Left colon (tissue), 2 donors: ENCODE data around the gene NUDT7. TPM values are rescaled to one million over a fixed set of nuclear protein-coding genes. Genes with fewer than 3 reads are reported as not detected.

Experiments used
- ATAC-seq: fragments of 200-7000 bp; cut with Tn5 transposase; one replicate; pipeline ENCODE4 v1.9.1; 2020; ENCODE audit warnings: mild to moderate bottlenecking, moderate library complexity
- DNase-seq, 2 donors: peaks; one replicate each; pipeline ENCODE4 v3.0.0-alpha.2; 2020
- intact Hi-C, 2 donors: fragments of 100-400 bp; cut with DNase I in 1 of 2; cut with micrococcal nuclease in 1 of 2; formaldehyde crosslinking; loops; one replicate each; pipeline versions ENCODE4 v1.11.2 to v1.14.0; 2022; cut with DNase I, micrococcal nuclease
- total RNA-seq, 2 donors: library from RNA; stranded (reverse); fragmentation: NEBNext Ultra II Directional; extraction: Animal tissue kit (Norgen Biotek cat#: 25700); gene quantifications; one replicate each; pipeline ENCODE4 v1.2.1, GENCODE V29; 2021
- donor health status: DM: no; HTN: no; CAD: no.
- donor health status: DM: yes; HTN: yes; CAD: no.

The NUDT7 gene
- total RNA-seq, 2 donors from 2014 or later = 15.1 to 15.3 TPM

DNA sequence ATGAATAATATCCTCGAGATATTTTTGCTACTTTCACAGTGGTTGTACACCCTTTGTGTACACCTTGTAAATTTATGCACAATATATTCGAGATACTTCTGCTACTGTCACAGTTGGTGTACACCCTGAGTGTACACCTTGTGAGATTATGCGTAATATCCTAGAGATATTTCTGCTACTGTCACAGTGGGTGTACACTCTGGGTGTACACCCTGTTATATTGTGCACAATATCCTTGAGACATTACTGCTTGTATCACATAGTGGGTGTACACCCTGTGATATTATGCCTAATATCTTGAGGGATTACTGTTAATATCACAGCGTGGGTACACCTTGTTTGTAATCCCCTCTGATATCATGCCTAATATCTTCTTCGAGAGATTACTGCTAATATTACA lies 7.2 kb upstream of the NUDT7 start:
- ATAC-seq (no peak), DNase-seq (no peak)
- intact Hi-C loops = no loop called here

DNA sequence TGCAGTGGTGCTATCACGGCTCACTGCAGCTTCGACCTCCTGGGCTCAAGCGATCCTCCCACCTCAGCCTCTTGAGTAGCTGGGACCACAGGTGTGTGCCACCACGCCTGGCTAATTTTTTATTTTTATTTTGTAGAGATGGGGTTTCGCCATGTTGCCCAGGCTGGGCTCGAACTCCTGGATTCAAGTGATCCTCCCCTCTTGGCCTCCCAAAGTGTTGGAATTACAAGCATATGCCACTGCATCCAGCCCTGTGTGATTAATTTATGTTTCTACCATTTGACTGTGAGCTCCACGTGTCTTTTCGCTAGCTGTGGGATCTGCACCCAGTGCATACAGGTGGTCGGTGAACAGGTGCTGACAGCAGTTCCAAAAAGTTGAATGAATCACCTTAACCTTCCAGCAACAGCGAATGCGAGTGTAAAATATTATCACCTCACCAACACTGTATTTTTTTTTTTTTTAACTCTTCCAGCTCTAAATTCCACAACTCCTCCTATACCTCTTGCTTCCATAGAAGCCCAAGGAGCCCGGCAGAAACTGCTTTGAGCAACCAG lies 484 bp upstream of the NUDT7 start:
- DNase-seq (no peak), ATAC-seq (no peak)
- intact Hi-C loops = no loop called here

DNA sequence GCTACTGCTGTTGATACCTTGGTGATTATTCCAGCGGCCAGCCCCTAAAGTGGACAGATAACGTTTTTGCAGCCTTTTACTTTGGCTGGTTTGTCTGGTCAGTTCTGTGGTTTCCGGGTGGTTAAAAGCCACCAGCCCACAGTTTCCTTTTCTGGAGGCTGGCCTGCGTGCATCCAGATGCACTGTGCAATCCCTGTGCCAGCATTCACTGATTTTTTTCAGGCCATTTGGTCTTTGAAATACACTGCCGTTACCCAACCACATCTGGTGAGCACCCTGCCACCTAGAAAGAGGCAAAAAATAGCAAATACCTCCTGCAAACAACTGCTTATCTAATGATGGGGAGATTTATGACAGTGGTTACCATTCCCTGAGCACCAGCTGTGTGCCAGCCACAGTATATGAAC lies 797 bp downstream of the NUDT7 start:
- peak; percentile 19 for ATAC-seq
- DNase-seq = peak; percentile 25 to 28
- intact Hi-C loops = no loop called here

DNA sequence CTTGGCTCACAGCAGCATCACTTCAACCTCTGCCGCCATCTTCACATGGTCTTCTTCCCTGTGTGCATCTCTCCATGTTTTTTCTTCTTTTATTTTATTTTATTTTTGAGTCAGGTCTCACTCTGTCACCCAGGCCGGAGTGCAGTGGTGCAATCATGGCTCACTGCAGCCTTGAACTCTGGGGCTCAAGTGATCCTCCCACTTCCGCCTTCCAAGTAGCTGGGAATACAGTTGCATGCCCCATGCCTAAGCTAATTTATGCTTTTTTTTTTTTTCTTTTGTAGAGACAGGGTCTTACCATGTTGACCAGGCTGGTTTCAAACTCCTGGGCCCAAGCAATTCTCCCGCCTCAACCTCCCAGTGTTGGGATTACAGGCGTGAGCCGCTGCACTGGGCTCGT lies 1.9 kb downstream of the NUDT7 start:
- DNase-seq = no peak
- intact Hi-C loops = no loop called here
- ATAC-seq = no peak

DNA sequence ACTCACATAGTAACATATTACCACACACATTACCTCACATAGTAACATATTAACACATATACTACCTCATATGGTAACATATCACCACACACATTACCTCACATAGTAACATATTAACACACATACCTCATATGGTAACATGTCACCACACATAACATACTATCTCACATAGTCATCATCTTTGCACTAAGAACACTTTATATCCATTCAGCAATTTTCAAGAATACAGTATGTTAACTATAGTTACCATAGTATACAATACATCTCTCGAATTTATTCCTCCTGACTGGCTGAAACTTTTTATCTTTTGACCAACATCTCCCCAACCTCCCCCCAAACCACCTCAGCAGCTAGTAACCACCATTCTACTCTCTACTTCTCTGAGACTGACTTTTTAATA lies 7.6 kb downstream of the NUDT7 start:
- ATAC-seq (no peak), DNase-seq (no peak)
- intact Hi-C loops = no loop called here

DNA sequence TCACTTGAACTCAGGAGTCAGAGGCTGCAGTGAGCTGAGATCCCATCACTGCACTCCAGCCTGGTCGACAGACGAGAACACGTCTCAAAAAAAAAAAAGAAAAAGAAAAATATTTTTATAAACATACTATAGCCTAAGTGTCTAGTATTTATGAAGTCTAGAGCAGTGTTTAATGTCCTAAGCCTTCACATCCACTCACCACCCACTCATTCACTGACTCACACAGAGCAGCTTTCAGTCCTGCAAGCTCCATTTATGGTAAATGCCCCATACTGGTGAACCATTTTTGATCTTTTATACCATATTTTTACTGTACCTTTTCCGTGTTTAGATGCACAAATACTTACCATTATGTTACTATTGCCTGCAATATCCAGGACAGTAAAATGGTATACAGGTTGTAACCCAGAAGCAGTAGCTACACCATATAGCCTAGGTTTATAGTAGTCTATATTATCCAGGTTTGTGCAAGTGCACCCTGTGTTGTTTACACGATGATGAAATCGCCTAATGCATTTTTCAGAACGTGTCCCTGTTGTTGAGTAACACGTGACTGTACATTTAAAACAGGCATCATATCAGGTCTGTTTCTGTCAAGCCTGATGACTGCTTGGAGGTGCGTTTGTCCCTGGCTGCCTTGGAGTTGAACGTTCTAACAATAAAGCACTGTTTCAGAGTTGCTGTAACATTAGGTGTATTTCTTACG lies 10.1 kb downstream of the NUDT7 start:
- no peak for DNase-seq
- intact Hi-C loops = no loop called here
- no peak for ATAC-seq

DNA sequence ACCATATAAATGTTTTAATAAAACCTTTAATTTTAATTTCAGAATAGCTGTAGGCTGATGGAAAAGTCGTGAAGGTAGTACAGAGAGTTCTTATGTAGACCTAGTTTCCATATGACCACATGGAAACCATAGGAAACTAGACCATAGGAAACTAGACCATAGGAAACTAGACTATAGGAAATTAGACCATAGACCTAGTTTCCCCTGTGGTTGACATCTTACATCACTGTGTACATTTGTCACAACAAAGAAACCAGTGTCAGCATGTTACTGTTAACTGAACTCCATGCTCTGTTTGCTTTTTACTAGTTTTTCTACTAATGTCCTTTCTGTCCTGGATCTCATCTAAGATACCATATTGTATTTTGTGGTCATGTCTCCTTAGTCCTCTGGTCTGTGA lies 14.6 kb downstream of the NUDT7 start:
- DNase-seq = no peak
- ATAC-seq = no peak
- intact Hi-C loops = no loop called here

DNA sequence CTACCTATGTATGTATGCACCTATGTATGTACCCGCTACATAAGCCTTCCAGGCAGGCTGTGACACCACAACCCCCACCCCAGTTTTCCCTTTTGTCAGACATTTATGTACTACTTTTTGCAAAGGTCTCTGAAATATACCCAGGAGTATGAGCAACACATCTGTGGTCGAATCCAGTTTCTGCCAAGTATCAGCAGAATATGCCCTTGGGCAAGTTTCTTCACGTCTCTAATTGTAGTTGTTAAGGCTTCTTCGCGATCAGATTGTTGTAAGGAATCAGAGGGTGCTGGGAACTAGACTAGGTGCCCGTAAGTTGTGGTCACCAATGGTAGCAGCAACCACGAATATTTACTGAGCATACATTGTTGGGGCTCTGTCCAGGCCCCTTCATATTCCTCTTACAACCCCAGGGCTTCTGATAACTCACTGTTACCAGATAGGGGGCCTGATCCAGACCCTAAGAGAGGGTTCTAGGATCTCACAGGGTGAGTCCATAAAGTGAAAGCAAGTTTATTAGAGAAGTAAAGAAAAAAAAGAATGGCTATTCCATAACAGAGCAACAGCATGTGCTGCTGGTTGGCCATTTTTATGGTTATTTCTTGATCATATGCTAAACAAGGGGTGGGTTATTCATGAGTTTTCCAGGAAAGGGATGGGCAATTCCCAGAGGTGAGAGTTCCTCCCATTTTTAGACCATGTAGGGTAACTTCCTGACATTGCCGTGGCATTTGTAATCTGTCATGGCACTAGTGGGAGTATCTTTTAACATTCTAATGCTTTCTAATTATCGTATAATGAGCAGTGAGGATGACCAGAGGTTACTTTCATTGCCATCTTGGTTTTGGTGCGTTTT lies 16.6 kb downstream of the NUDT7 start:
- DNase-seq (no peak), ATAC-seq (no peak)
- intact Hi-C loops = no loop called here

DNA sequence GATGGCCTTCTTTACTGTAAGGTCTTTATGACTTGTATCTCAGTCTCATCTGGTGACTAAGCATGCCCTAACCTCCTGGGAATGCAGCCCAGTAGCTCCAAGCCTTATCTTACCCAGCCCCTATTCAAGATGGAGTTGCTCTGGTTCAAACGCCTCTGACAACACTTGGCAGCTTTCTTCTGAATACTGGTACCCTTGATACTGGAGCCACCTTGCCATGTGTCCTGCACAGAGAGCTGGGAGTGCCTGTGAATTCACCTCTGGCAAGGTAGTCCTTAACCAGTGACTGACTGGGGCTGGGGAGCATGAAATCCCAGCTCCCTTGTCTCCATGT lies 17.2 kb downstream of the NUDT7 start:
- DNase-seq (no peak), ATAC-seq (no peak)
- intact Hi-C loops = no loop called here

DNA sequence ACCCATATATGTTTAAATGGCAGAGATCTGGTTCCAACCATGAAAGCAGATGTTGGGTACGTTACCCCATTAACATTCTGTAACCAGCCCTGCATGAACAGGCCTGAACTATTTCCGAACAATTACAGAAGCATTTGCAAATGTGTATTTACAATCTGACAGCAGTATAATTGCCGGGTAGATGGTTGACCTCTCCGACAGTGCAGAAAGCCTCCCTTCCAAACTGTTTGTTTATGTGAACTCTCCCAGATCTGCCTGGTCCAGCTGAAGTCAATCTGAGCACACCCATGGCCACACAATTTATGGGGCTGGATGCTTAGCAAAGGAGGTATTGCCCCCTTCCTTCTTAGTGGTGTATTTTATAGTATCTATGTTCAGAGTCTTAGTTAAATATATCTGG lies 21.8 kb downstream of the NUDT7 start:
- intact Hi-C loops = no loop called here
- DNase-seq (no peak), ATAC-seq (no peak)

DNA sequence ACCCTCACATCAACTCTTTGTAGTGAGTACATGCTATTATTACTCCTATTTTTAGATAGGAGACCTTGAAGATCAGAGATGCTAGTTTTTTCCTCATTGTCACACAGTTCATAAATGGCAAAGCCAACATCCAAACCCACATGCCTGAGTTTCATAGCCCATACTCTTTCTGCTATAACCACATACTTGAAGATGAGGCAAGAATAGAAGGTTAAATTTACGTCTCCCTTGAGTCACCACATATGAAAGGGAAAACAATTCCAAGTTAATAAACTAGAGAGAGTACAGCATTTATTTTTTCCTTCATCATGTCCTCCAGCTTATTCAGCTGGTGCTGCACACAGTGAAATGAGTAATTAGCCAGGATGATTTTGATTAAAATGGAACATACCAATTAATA lies 23.7 kb downstream of the NUDT7 start:
- DNase-seq = no peak
- intact Hi-C loops = no loop called here
- no peak for ATAC-seq

DNA sequence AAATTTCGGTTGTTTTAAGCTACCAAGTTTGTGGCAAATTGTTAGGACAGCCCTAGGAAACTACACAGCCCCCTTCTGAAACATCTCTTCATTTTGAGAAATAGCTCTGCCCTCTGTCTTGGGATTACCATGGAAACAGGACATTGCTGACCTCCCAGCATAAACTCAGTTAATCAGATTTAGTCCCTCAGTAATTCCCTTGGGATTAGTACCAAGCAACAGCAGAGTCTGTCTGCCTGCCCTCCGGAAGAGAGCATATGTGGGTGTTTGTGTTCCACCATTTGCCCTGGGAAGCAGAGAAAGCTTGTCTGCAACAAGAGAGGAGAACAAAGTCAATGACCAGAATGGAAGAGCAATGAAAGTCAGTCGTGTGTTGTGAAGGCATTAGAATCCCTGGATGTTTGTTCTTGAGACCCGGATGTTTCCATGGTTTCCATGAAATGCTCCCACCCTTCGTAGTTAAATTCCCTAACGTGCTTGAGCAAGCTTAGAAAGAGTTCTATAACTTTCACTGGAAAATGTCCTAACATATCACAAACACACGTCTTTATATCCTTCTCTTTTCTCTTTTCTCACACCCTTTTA lies 26.2 kb downstream of the NUDT7 start:
- DNase-seq (no peak), ATAC-seq (no peak)
- intact Hi-C loops = no loop called here

DNA sequence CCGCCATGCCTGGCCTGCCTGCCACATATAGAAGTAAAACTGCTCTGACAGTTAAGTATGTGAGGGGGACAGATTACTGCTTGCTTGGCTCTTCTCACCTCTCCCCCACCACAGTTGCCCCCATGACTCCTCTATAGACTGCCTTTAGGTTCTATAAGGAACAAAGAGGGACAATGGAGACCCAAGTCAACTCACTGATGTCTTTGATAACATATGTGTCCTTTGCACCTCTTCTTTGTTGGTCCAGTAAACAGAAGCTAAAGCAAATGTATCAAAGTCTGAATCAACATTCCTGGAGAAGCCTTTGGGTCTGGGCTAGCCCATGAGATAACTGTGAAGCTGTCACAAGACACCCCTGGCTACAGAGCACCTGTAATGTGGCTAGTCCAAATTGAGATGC lies 27.1 kb downstream of the NUDT7 start:
- ATAC-seq (no peak), DNase-seq (no peak)
- intact Hi-C loops = no loop called here

DNA sequence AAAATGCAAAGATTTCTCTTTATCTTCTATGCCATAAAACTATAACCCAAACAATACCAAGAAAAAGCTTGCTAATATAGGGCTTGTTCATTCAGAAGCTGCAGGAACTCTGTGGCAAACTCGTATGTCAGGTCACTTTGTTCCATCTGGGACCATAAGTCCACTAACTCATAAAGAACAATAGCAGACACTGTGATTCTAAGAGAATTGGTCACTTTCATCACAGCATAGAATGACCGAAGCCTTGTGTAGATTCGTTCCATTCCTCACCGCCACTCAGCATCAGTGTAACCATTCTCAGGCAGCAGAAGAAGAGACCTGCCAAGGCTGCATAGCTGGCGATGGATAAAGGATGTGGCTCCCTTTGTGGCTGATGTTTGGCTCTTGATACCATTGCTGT lies 35.7 kb downstream of the NUDT7 start:
- DNase-seq (no peak), ATAC-seq (no peak)
- intact Hi-C loops = no loop called here

DNA sequence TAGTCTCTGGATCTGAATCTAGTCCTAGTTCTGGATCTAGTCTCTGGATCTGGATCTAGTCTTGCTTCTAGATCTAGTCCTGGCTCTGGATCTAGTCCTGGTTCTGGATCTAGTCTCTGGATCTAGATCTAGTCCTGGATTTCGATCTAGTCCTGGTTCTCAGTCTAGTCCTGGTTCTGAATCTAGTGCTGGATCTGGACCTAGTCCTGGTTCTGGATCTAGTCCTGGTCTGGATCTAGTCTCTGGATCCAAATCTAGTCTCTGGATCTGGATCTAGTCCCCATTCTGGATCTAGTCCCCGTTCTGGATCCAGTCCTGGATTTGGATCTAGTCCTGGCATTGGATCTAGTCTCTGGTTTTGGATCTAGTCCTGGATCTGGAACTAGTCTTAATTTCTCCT lies 36.2 kb downstream of the NUDT7 start:
- intact Hi-C loops = no loop called here
- DNase-seq (no peak), ATAC-seq (no peak)

DNA sequence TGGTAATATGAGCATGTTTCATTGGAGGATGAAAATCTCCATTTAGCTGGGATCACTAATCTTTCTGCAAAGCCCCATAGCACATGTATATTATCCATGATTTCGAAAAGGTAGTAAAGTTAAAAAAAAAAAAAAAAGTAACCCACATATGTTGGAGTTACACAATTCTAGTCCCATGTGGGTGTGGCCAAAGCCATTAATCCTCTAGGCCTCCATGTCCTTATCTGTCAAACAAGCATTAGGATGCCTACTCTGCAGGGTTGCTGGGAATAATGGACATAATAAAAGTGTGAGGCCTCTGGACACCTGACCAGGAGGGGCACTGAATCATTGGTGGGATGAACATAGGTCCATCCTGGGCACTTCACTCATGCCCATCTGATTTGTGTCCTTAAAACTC lies 36.9 kb downstream of the NUDT7 start:
- intact Hi-C loops = no loop called here
- DNase-seq (no peak), ATAC-seq (no peak)

DNA sequence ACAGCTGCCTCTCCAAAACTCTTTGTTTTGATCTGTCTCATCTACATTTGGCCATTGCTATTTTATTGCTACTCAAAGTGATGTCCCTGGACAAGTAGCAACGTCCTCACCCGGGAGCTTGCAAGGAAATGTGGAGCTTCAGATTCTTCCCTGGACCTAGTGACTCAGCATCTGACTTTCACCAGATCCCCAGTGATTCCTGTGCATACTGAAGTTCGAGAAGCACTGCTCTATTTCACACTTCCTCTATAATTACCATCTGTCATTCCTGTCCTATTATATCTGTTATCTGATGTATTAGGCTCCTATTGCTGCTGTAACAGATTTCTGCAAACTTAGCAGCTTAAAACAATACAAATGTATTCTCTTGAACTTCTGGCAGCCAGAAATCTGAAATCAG lies 37.5 kb downstream of the NUDT7 start:
- DNase-seq (no peak), ATAC-seq (no peak)
- intact Hi-C loops = no loop called here

DNA sequence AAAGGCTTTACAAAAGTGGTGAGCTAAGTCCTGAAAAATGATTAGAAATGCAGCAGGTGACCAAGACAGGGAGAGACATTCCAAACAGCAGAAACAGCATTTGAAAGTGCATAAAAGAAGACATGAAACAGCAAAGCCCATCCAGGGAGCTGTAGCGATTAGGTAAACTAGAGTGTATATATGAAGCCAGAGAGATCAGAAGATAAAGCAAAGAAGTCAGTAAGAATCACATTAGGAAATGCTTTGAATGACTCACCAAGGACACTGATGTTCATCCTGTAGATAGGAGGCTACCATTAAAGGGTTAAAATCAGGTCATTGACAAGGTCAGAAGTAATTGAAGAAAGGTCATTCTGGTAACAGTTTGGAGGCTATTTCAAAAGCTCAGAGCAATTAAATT lies 38.5 kb downstream of the NUDT7 start:
- intact Hi-C loops = no loop called here
- no peak for ATAC-seq
- DNase-seq = no peak

DNA sequence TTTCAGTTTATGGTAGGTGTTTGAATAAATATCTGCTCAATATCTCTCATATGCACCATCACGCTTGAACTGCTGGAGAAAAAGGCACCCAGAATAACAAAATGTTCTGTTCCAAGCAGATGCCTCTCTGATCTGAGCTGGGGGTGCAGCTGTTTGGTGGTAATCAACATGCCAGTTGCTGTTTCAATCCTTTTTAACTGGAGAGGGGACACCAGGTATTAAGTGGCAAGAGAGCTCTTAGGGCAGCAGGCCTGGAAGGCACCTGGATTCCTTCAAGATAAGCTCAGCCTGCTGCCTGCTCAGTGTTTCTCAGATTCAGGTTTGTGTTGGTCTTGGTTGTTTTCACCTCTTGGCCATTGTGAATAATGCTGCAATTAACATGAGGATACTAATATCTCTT lies 38.9 kb downstream of the NUDT7 start:
- intact Hi-C loops = no loop called here
- DNase-seq (no peak), ATAC-seq (no peak)

DNA sequence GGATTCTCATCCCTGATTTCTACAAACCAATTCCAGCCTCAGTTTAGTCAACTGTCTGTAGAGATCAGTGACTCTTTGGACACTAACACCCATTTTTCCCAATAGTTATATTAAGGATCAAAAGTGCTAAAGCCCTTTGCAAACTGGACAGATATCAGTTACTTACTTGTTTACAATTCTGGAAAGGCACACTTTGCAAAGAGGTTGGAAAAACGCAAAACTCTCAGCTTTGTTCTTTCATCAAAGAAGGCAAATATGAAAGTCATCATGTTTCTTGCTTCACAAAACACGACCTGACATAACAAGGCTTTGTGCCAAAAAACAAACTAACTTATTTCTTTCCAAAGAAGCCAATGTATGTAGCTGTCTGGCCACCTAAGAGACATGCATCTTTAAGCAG lies 39.9 kb downstream of the NUDT7 start:
- DNase-seq = no peak
- intact Hi-C loops = no loop called here
- ATAC-seq = no peak
